CD14-positive monocyte (primary cell): Measurements from ENCODE around the gene NTN5. TPM values are rescaled to one million over a fixed set of nuclear protein-coding genes. Genes with fewer than 3 reads are reported as not detected.

Experiments
- DNase-seq, 3 donors: peaks; one replicate each; pipeline ENCODE4 v3.0.0-alpha.2; 2011 to 2022
- H2AFZ ChIP-seq: 2 replicates; pipeline ENCODE4 v1.6.0; 2012; ENCODE audit warnings: mild to moderate bottlenecking, low read depth, low read length, inconsistent platforms; ENCODE audit not compliant: insufficient read depth, poor library complexity, severe bottlenecking
- H3K27ac ChIP-seq, 2 donors: 1 replicate in 1 of 2; 2 replicates in 1 of 2; pipeline ENCODE4 v1.5.1; 2012 to 2013; ENCODE audit warnings: low read length in 2 of 2, control low read depth in 1 of 2, inconsistent platforms in 1 of 2, low read depth in 1 of 2, mild to moderate bottlenecking in 1 of 2
- H3K27me3 ChIP-seq, 2 donors: one replicate each; pipeline versions ENCODE4 v1.6.0 to v1.6.1; 2011 to 2013; ENCODE audit warnings: low read length in 2 of 2; ENCODE audit not compliant: control insufficient read depth in 2 of 2, insufficient read depth in 2 of 2
- H3K36me3 ChIP-seq, 2 donors: replicated peaks in 1 of 2; 1 replicate in 1 of 2; 2 replicates in 1 of 2; pipeline versions ENCODE4 v1.5.1 to v1.6.1; 2012 to 2013; ENCODE audit warnings: low read length in 2 of 2, control low read depth in 1 of 2, inconsistent platforms in 1 of 2, mild to moderate bottlenecking in 1 of 2; ENCODE audit not compliant: insufficient read depth in 2 of 2, control insufficient read depth in 1 of 2
- H3K4me1 ChIP-seq, 2 donors: 1 replicate in 1 of 2; 2 replicates in 1 of 2; pipeline versions ENCODE4 v1.5.1 to v1.6.1; 2012 to 2013; ENCODE audit warnings: low read length in 2 of 2, control low read depth in 1 of 2, inconsistent platforms in 1 of 2, mild to moderate bottlenecking in 1 of 2, moderate library complexity in 1 of 2; ENCODE audit not compliant: insufficient read depth in 2 of 2, control insufficient read depth in 1 of 2
- H3K4me2 ChIP-seq: replicated peaks from 2 replicates; pipeline ENCODE3; 2012; ENCODE audit warnings: low read length, moderate library complexity, mild to moderate bottlenecking; ENCODE audit not compliant: poor library complexity, severe bottlenecking; ENCODE audit errors: extremely low read depth
- H3K4me3 ChIP-seq, 3 experiments: fragments of 200-600 bp in 1 of 3; sonication (generic) in 1 of 3; replicated peaks in 1 of 3; 1 replicate in 2 of 3; 2 replicates in 1 of 3; pipeline ENCODE4 v1.5.1; 2011 to 2013; ENCODE audit warnings: low read length in 3 of 3, mild to moderate bottlenecking in 3 of 3, control low read depth in 2 of 3, low read depth in 2 of 3, inconsistent platforms in 1 of 3, moderate library complexity in 1 of 3
- H3K79me2 ChIP-seq: 2 replicates; pipeline ENCODE4 v1.6.0; 2012; ENCODE audit warnings: mild to moderate bottlenecking, control low read depth, inconsistent platforms, low read length, moderate library complexity; ENCODE audit not compliant: insufficient read depth
- H3K9ac ChIP-seq: 2 replicates; pipeline ENCODE4 v1.6.0; 2017; ENCODE audit warnings: low read length, mild to moderate bottlenecking; ENCODE audit not compliant: insufficient read depth, poor library complexity, severe bottlenecking
- H3K9me3 ChIP-seq, 2 donors: replicated peaks in 1 of 2; 1 replicate in 1 of 2; 2 replicates in 1 of 2; pipeline versions ENCODE4 v1.5.1 to v1.6.1; 2012 to 2013; ENCODE audit warnings: low read length in 2 of 2, control low read depth in 1 of 2; ENCODE audit not compliant: control insufficient read depth in 1 of 2, insufficient read depth in 1 of 2
- H4K20me1 ChIP-seq: 2 replicates; pipeline ENCODE4 v1.6.0; 2012; ENCODE audit warnings: mild to moderate bottlenecking, low read length, control low read depth, moderate library complexity; ENCODE audit not compliant: insufficient read depth
- H3K27ac Mint-ChIP-seq, 7 donors: one replicate each; pipeline ENCODE4 v1.8.0; 2020; ENCODE audit warnings: mild to moderate bottlenecking in 7 of 7, mixed read lengths in 7 of 7, moderate library complexity in 6 of 7, inconsistent platforms in 2 of 7
- H3K27me3 Mint-ChIP-seq, 3 donors: one replicate each; pipeline ENCODE4 v1.8.0; 2021 to 2022; ENCODE audit warnings: low read depth in 3 of 3, mild to moderate bottlenecking in 3 of 3, mixed read lengths in 3 of 3, moderate library complexity in 3 of 3, inconsistent platforms in 1 of 3
- H3K36me3 Mint-ChIP-seq, 2 donors: one replicate each; pipeline ENCODE4 v1.8.0; 2020; ENCODE audit warnings: mixed read lengths in 2 of 2, inconsistent platforms in 1 of 2, mild to moderate bottlenecking in 1 of 2
- H3K4me1 Mint-ChIP-seq: one replicate; pipeline ENCODE4 v1.8.0; 2020; ENCODE audit warnings: mild to moderate bottlenecking, mixed read lengths
- H3K4me3 Mint-ChIP-seq, 2 donors: one replicate each; pipeline ENCODE4 v1.8.0; 2020; ENCODE audit warnings: mild to moderate bottlenecking in 2 of 2, mixed read lengths in 2 of 2, moderate library complexity in 1 of 2
- H3K9me3 Mint-ChIP-seq, 7 donors: one replicate each; pipeline ENCODE4 v1.8.0; 2020 to 2022; ENCODE audit warnings: mixed read lengths in 7 of 7, mild to moderate bottlenecking in 6 of 7, moderate library complexity in 6 of 7, inconsistent platforms in 2 of 7
- CTCF ChIP-seq: fragments of 200-600 bp; IDR thresholded peaks from one replicate; pipeline ENCODE4 v1.8.0; 2022; ENCODE audit warnings: antibody characterized with exemption, mild to moderate bottlenecking
- WGBS: methylation state at CpG from one replicate; pipeline ENCODE4 v1.1.5; 2013; ENCODE audit warnings: missing lambda C conversion rate; ENCODE audit not compliant: insufficient coverage; 5-methylcytosine and 5-hydroxymethylcytosine counted together
- intact Hi-C, 2 donors: fragments of 100-400 bp; cut with micrococcal nuclease; formaldehyde crosslinking; loops; one replicate each; pipeline versions ENCODE4 v1.15.0 to v1.15.1; 2023
- polyA minus RNA-seq: library from RNA; depleted of rRNA, polyadenylated mRNA; stranded (reverse); fragments of >200 nt; gene quantifications from 2 replicates; pipeline ENCODE4 v1.2.3, GENCODE V29; 2012
- polyA plus RNA-seq, 3 donors: library from polyadenylated mRNA; depleted of rRNA in 1 of 3; unstranded in 2 of 3; stranded (reverse) in 1 of 3; fragments of 300-500 nt in 2 of 3; fragments of >200 nt in 1 of 3; fragmentation: Illumina TruSeq in 2 of 3; gene quantifications; 1 replicate in 2 of 3; 2 replicates in 1 of 3; pipeline ENCODE4 v1.2.3, GENCODE V29; 2012 to 2021
- total RNA-seq, 12 experiments: library from RNA in 1 of 12; stranded (reverse) in 1 of 12; fragments of 120-200 nt in 1 of 12; gene quantifications; one replicate each; pipeline ENCODE4 v1.2.4 and lab custom pipeline; 2013 to 2026; ENCODE audit warnings: mixed read lengths in 6 of 12, inconsistent platforms in 1 of 12

NTN5 gene
- total RNA-seq (2013): not detected
- under 1 TPM in 1 of 3 donors, not detected in 2; 0.44 TPM for polyA plus RNA-seq
- not detected in 2 replicates for polyA minus RNA-seq
- 0 to 0.30 (median 0) reads per million in 11 experiments for total RNA-seq (lab: John Stamatoyannopoulos, UW)

- H4K20me1 ChIP-seq: no peaks in the 10 kb centered on the region
- no peak within 1 kb of the TSS for H3K27ac ChIP-seq
- Mint-ChIP-seq H3K36me3 (no peaks in the 10 kb centered on the region), H3K9me3 (peaks cover 0 to 7% (median 5%) of the 10 kb centered on the region in 7 donors), H3K4me1 (peaks cover 8% of the 10 kb centered on the region), H3K4me3 (no peak within 1 kb of the TSS), H3K27me3 (peaks cover 2 to 4% (median 3%) of the 10 kb centered on the region in 3 donors), H3K27ac (no peak within 1 kb of the TSS)
- no peaks in the 10 kb centered on the region for H3K9me3 ChIP-seq
- no peak within 1 kb of the TSS for H3K4me2 ChIP-seq
- DNase-seq: no peak
- no peaks in the 10 kb centered on the region for H3K36me3 ChIP-seq
- no peak for TF ChIP-seq CTCF
- no peaks in the 10 kb centered on the region for H3K27me3 ChIP-seq
- H3K9ac ChIP-seq: no peak within 1 kb of the TSS
- H2AFZ ChIP-seq: no peak within 1 kb of the TSS
- peaks cover 0 to 7% of the 10 kb centered on the region in 2 donors for H3K4me1 ChIP-seq
- WGBS: 94% methylated on average over 21 of the region's 25 CpGs
- H3K79me2 ChIP-seq: no peaks in the 10 kb centered on the region
- no peak within 1 kb of the TSS for H3K4me3 ChIP-seq
- intact Hi-C loops: no loop called here
Measured at GRCh38 chr19:48672994-48673393, at the start of gene NTN5. Gene NTN5 (minus strand): TSS chr19:48673017. CDS start chr19:48670986, 2,031 bp downstream.

- Mint-ChIP-seq H3K9me3 (peaks cover 14 to 29% (median 27%) of the 10 kb centered on the region in 7 donors), H3K27me3 (peaks cover 0 to 9% (median 4%) of the 10 kb centered on the region in 3 donors), H3K36me3 (peaks cover 2 to 18% of the 10 kb centered on the region in 2 donors), H3K4me3 (no peak overlapping the region), H3K4me1 (peaks cover 29% of the 10 kb centered on the region), H3K27ac (no peak overlapping the region)
- H3K36me3 ChIP-seq: no peaks in the 10 kb centered on the region
- no peak overlapping the region for H3K27ac ChIP-seq
- intact Hi-C loops: loop anchor here in 1 of 2 donors (5.0 kb wide), 1 partner anchor 75 kb away; the partner anchor contains the start of gene CA11
- WGBS: 95% methylated on average over 8 of the region's 11 CpGs
- no peak overlapping the region for H3K9ac ChIP-seq
- H3K4me3 ChIP-seq: no peak overlapping the region
- no peaks in the 10 kb centered on the region for H3K79me2 ChIP-seq
- H3K4me1 ChIP-seq: peaks cover 23 to 36% of the 10 kb centered on the region in 2 donors
- peaks cover 13 to 27% of the 10 kb centered on the region in 2 donors for H3K9me3 ChIP-seq
- no peak overlapping the region for H2AFZ ChIP-seq
- no peaks in the 10 kb centered on the region for H3K27me3 ChIP-seq
- no peak for TF ChIP-seq CTCF
- DNase-seq: no peak
- no peak overlapping the region for H3K4me2 ChIP-seq
- H4K20me1 ChIP-seq: no peaks in the 10 kb centered on the region
Measured at GRCh38 chr19:48722196-48722708, 49.4 kb upstream of the NTN5 start.
